Epidermal melanocyte (primary cell): Measurements from ENCODE around the gene SPNS2.
A peak's percentile ranks its signal among the peaks of the same experiment; 100 is the strongest.

ENCODE experiments used
- DNase-seq: peaks from one replicate; pipeline ENCODE4 v3.0.0; 2011; ENCODE audit warnings: low spot score; ENCODE audit not compliant: insufficient read length

SPNS2 gene

GRCh38 chr17:4549781-4550533 lies 51.3 kb downstream of the SPNS2 start:
- DNase-seq, result no peak

- DNase-seq, result no peak
Observed at GRCh38 chr17:4550534-4551039, 51.9 kb downstream of the SPNS2 start.

- no peak for DNase-seq
Observed at GRCh38 chr17:4551141-4551540, 52.5 kb downstream of the SPNS2 start.

- no peak for DNase-seq
Observed at GRCh38 chr17:4551796-4552525, 53.3 kb downstream of the SPNS2 start.

- no peak for DNase-seq
Observed at GRCh38 chr17:4553669-4554068, 55.0 kb downstream of the SPNS2 start.

- DNase-seq, result no peak
Observed at GRCh38 chr17:4554441-4554996, 55.8 kb downstream of the SPNS2 start.

GRCh38 chr17:4554997-4555799 lies 56.5 kb downstream of the SPNS2 start, which contains the start of gene MYBBP1A:
TSS of gene MYBBP1A (minus strand) at chr17:4555384. CDS start at chr17:4555324, 60 bp downstream.
- DNase-seq, result peak; percentile 100

GRCh38 chr17:4555873-4556759 lies 57.4 kb downstream of the SPNS2 start:
- DNase-seq, result no peak

GRCh38 chr17:4556996-4557395 lies 58.3 kb downstream of the SPNS2 start:
- no peak for DNase-seq

- DNase-seq, result no peak
Observed at GRCh38 chr17:4557626-4558346, 59.1 kb downstream of the SPNS2 start.

GRCh38 chr17:4558347-4558971 lies 59.8 kb downstream of the SPNS2 start:
- no peak for DNase-seq

- DNase-seq, result no peak
Observed at GRCh38 chr17:4559139-4559791, 60.6 kb downstream of the SPNS2 start.

- no peak for DNase-seq
Observed at GRCh38 chr17:4559966-4560365, 61.3 kb downstream of the SPNS2 start.

GRCh38 chr17:4560421-4560820 lies 61.7 kb downstream of the SPNS2 start, which contains the start of gene GGT6:
TSS of gene GGT6 (minus strand) at chr17:4560577. CDS start at chr17:4560521, 56 bp downstream.
- no peak for DNase-seq

GRCh38 chr17:4560837-4561256 lies 62.2 kb downstream of the SPNS2 start:
- DNase-seq, result no peak

GRCh38 chr17:4562015-4562969 lies 63.6 kb downstream of the SPNS2 start:
- no peak for DNase-seq
